ENCODE measurements around the gene CWH43.
"Not testable (repeated sequence)": the region's sequence is repeated elsewhere in the genome, so short reads cannot be mapped to it uniquely, and the experiment has no call there.

CWH43 gene

GRCh38 chr4:49097071-49097470 lies 111.0 kb downstream of the CWH43 start:
- not testable (repeated sequence) for DNase-seq (ENCODE audit: low read depth)

GRCh38 chr4:49097505-49097904 lies 111.4 kb downstream of the CWH43 start:
- DNase-seq (ENCODE audit: low read depth) = not testable (repeated sequence)

GRCh38 chr4:49098034-49098759 lies 112.1 kb downstream of the CWH43 start:
- not testable (repeated sequence) for DNase-seq (ENCODE audit: low read depth)

- DNase-seq (ENCODE audit: low read depth) = not testable (repeated sequence)
Observed at GRCh38 chr4:49099831-49100444, 113.9 kb downstream of the CWH43 start.

- DNase-seq (ENCODE audit: low read depth) = not testable (repeated sequence)
Observed at GRCh38 chr4:49102344-49102898, 116.3 kb downstream of the CWH43 start.

- not testable (repeated sequence) for DNase-seq (ENCODE audit: low read depth)
Observed at GRCh38 chr4:49103436-49104136, 117.5 kb downstream of the CWH43 start.

GRCh38 chr4:49104231-49104930 lies 118.3 kb downstream of the CWH43 start:
- not testable (repeated sequence) for DNase-seq (ENCODE audit: low read depth)

- DNase-seq (ENCODE audit: low read depth) = not testable (repeated sequence)
Observed at GRCh38 chr4:49105248-49105904, 119.3 kb downstream of the CWH43 start.

- DNase-seq (ENCODE audit: low read depth) = not testable (repeated sequence)
Observed at GRCh38 chr4:49107262-49107661, 121.2 kb downstream of the CWH43 start.

GRCh38 chr4:49108183-49108978 lies 122.3 kb downstream of the CWH43 start:
- not testable (repeated sequence) for DNase-seq (ENCODE audit: low read depth)

GRCh38 chr4:49109567-49110166 lies 123.6 kb downstream of the CWH43 start:
- DNase-seq (ENCODE audit: low read depth) = not testable (repeated sequence)

GRCh38 chr4:49110579-49110978 lies 124.5 kb downstream of the CWH43 start:
- DNase-seq (ENCODE audit: low read depth) = not testable (repeated sequence)

Data from stimulated activated CD8-positive, alpha-beta memory T cell treated with anti-CD3 and anti-CD28 coated beads, Interleukin-4, amount 100 ng/mL, for 24 hours (primary cell).